NCI-H460 (cell line): ENCODE results near the gene CHD2. TPM values are rescaled to one million over a fixed set of nuclear protein-coding genes. Genes with fewer than 3 reads are reported as not detected.

Source experiments
- DNase-seq: peaks from one replicate; pipeline ENCODE4 v3.0.0-alpha.2; 2016; ENCODE audit warnings: low read depth; ENCODE audit errors: extremely low read depth
- total RNA-seq: library from RNA; depleted of rRNA; stranded (reverse); fragments of >200 nt; shearing (Covaris generic); gene quantifications from 2 replicates; pipeline ENCODE4 v1.2.3, GENCODE V29; 2014

Gene CHD2
- total RNA-seq, 1 experiment from 2014 or later, result 40.4 TPM

GRCh38 chr15:92884436-92885223 lies 15.5 kb upstream of the CHD2 start:
- no peak for DNase-seq

DNA sequence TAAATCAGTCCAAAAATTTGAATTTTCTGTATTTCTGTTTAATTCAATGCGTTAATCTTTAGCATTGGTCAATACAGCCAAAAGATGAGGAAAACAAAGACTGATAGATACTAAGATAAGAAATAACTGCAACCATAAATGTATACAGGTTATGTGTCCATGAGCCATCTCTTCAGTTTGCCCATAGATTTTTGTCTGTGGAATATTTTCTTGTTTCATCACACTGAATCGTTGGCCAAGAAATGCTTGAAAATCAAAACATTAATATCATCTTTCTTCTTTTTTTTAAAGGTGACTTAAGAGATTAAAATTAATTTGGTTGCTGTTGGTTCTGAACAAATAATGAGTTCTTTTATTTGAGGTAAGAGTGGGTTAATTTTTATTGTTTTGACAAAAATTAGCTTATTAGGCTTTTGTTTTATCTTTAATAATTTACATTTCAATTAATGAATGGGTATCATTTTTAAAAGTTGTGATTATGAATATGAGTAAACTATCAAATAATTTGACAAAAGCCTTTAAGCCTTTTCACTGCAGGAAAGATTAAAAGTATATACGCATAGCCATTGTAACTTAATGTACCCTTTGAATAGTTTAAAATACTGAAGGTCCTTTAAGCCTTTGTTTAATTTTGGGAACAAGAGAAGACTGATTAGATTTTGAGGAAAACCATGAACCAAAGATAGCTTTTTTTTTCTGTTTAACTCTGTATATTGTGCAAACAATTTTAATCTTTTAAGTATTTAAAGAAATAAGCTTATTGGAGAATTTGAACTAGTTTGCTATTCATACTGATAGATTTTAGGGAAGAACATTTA lies 14.7 kb upstream of the CHD2 start:
- DNase-seq, result no peak

GRCh38 chr15:92886042-92886537 lies 14.0 kb upstream of the CHD2 start:
- DNase-seq, result no peak

DNA sequence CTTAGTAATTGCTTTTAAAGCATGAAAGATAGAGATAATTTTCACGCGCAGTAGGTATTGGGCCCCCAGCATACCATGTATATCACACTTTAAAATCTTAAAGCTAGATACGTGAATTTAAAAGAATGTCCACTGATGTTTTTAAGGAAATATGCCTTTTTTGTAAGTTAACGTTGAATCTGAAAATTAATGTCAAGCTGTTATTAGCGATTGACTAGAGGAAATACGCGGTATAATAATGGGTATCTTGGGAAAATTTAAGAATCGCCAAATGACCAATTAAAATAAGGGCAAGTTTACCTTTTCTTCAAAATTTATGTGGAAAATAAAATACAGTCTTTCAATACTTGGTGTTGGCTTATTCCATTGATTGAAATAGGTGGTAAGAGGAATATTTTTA lies 13.3 kb upstream of the CHD2 start:
- DNase-seq, result no peak

- no peak for DNase-seq
Measured at GRCh38 chr15:92887869-92888268, 12.3 kb upstream of the CHD2 start.

GRCh38 chr15:92889390-92890107 lies 10.6 kb upstream of the CHD2 start:
- no peak for DNase-seq

DNA sequence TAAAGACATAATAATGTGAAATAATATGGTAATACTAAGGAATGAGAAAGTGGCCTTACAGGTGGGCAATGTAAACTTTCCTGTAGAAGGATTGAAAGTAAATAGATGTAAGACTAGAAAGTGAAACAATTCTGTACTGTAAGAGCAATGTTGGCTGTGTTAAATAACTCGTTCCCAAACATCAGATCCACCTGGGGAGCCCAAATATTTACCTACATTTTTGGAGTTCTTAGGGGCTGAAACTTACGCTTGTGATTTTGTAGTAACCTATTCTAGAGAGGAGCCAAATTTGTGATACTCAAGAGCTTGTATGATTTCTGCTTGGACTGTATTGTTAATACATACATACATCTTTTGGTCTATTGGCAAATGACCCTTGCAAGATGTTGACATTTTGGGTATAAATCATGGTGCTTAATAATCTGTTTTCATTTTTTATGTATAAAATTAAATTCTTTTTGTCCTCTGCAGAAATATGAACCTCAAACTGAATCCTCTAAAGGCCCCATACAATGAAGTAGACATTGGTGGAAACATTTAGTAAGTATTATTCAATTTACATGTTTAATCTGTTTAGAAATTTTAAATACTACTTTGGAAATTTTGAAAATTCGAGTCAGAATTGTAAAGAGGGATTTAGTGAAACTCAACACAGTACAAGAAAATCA lies 8.5 kb upstream of the CHD2 start:
- no peak for DNase-seq

GRCh38 chr15:92892201-92892555 lies 7.9 kb upstream of the CHD2 start:
- no peak for DNase-seq

DNA sequence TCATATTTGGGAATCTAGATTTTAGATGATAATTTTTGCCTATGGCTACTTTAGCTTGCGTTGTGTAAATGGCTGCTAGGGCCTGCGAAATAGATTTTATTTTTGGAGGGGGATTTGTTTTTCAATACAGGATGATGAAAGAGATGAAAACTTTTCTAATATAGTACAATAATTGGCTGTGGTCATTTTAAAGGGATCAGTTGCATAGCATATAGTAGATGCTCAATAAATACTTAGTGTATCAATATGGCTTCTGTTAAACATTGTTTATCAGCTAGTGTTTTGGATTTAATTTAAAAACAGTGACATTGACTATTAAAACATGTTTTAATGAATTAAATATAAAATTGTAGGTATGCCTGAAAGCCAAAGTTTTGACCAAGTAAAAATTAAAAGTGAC lies 6.9 kb upstream of the CHD2 start:
- DNase-seq, result no peak

DNA sequence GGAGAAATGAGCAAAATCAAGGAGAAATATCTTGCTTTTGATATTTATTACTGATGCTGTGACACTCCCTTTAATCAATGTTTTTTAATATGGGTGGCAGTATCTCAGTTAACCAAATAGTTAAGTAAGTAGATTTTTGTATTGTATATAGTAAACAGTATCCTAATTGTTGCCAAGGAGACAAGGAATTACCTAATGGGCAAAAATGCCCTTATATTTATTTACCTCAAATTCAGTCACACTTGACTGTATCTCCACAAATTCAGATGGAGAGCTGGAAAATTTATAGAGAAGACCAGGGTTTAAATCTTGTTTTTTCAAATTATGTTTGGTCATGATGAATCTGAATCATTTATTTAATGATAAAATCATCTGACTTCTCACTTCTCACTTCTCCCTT lies 3.6 kb upstream of the CHD2 start:
- no peak for DNase-seq

- no peak for DNase-seq
Measured at GRCh38 chr15:92897620-92898019, 2.5 kb upstream of the CHD2 start.

DNA sequence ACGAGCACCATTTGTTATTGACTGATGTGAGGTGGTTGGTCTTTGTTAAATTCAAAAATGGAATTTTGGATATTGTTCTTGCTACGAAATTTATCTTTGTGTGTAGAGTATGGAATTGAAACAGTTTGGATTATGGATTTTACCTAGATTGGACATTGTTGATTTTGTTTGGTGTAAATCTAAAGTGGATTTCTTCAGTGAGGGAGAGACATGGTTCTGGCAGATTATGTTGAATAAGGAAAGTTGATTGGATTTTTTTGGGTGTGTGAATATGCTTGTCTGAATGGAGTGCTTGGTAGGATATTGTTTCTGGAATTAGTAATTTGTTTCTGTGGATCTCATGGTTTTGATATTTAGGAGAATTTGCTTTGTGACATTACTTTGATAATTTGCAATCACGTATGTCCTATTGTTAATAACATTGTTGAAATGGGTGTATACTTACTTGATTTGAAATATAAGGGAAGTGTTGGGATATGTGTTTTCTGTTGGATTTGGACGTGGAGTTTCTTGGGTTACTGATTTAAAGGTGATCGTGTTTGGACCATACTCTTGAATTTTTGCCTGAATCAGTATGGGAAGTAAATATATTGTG lies 1.0 kb upstream of the CHD2 start:
- no peak for DNase-seq

GRCh38 chr15:92899601-92899947 lies 550 bp upstream of the CHD2 start:
- no peak for DNase-seq

- no peak for DNase-seq
Measured at GRCh38 chr15:92900731-92901071, 577 bp downstream of the CHD2 start.

GRCh38 chr15:92901072-92901761 lies 1.1 kb downstream of the CHD2 start:
- DNase-seq, result no peak

- DNase-seq, result no peak
Measured at GRCh38 chr15:92901995-92902394, 1.9 kb downstream of the CHD2 start.

DNA sequence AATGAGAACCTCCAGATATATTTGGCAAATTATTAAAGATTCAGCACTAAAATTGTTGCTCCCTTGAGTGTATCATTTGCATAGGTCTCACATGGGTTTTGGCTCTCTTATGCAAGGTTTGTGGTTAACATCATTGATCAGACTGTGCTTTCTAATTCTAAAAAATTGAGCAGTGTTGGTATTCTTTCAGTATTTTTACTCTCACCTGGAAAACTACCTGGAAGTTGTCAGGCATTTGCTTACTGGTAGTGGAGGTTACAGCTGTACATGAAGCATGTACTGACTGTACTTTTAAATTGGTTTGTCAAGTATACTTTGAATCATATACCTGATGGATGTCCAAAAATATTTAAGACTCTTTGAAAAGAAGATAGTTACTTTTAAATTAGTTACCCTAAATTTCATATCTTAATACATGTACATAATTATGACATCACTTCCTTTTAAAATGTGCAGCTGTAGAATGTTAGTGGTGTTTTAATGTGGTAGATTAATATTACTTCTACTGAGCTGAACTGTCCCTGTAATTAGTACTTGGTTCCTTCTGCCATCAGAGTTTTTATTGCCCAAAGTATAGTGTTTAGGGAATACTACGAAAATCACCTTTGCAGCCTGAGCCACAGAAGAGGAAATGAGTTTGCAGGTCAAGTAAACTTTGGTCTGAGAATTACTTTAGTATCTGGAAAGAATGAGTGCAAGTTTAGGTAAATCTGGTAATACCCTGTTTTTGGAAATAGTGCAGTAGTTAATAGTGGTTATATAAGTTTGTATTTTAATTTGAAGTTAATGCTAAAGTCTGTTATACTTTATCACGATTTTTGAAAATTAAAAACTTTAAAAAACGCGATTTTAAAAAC lies 2.8 kb downstream of the CHD2 start:
- no peak for DNase-seq

DNA sequence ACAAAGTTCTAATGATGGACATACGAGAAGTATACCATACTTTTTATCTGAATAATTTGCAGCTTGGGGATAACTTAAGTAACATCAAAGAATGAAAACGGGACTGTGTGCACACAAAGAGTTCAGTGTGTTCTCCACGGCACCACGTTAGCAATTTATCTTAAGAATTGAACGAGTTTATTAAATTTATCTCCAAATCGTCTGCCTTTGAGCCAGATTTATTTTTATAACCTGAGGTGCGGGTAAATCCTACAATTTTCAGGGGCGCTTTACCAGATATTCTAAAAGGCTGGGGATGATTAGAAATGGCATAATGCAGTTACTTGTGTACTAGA lies 3.5 kb downstream of the CHD2 start:
- no peak for DNase-seq
